Astrocyte of the spinal cord (primary cell): ENCODE results near the gene DIABLO.

Experiments used
- DNase-seq: peaks from one replicate; pipeline ENCODE4 v3.0.0; 2011; ENCODE audit warnings: low read depth, low spot score
- H3K4me3 ChIP-seq: 2 replicates; pipeline ENCODE4 v1.5.1; 2011; ENCODE audit warnings: low read depth, mild to moderate bottlenecking, low read length, moderate library complexity
- in situ Hi-C: cut with HindIII; loops from 2 replicates; pipeline ENCODE4 v1.10.0; 2017; ENCODE audit warnings: low sequenced_read_pairs
- TF ChIP-seq, protein P1 (sequence below): IDR thresholded peaks from 2 replicates; pipeline ENCODE4 v1.5.1; 2012; ENCODE audit warnings: low read depth, mild to moderate bottlenecking, low read length, inconsistent platforms

DIABLO gene

DNA sequence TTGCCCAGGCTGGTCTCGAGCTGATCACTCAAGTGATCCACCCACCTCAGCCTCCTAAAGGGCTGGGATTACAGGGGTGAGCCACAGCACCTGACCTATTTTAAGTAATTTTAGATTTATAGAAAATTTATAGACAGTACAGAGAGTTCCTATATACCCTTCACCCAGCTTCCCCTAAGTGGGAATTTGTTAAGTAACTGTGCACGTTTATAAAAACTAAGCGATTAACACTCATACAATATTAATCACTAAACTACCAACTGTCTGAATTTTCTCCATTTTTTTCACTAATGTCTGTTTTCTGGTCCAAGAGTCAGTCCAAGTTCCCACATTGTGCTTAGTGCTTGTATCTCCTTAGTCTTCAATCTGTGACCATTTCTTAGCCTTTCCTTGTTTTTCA lies 57.4 kb downstream of the DIABLO start:
- no peak for DNase-seq
- no peak overlapping the region for H3K4me3 ChIP-seq
- in situ Hi-C loops = no loop called here
- TF ChIP-seq, protein P1, sequence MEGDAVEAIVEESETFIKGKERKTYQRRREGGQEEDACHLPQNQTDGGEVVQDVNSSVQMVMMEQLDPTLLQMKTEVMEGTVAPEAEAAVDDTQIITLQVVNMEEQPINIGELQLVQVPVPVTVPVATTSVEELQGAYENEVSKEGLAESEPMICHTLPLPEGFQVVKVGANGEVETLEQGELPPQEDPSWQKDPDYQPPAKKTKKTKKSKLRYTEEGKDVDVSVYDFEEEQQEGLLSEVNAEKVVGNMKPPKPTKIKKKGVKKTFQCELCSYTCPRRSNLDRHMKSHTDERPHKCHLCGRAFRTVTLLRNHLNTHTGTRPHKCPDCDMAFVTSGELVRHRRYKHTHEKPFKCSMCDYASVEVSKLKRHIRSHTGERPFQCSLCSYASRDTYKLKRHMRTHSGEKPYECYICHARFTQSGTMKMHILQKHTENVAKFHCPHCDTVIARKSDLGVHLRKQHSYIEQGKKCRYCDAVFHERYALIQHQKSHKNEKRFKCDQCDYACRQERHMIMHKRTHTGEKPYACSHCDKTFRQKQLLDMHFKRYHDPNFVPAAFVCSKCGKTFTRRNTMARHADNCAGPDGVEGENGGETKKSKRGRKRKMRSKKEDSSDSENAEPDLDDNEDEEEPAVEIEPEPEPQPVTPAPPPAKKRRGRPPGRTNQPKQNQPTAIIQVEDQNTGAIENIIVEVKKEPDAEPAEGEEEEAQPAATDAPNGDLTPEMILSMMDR = no peak

DNA sequence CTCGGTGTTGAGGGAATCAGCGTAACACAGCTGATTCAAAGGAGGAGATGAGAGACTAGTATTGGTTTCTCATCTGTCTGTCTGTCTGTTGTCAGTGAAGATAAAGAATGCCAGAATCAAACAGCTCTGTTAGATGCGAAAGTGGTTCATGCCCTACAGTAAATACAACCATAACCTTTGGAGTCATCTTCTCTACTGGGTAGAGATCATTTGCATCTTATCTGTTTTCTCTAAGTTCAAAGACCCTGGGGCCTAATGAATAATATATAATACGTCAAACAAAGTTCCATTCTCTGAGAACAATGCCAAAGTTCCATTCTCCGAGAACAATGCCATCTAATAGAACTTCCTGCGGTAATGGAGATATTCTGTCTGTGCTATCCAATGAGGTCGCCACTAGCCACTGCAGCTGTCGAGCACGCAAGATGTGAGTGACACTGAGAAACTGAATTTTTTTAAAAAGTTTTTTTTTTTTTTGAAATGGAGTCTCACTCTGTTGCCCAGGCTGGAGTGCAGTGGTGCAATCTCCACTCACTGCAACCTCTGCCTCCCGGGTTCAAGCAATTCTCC lies 58.4 kb downstream of the DIABLO start:
- TF ChIP-seq, protein P1 = no peak
- in situ Hi-C loops = no loop called here
- H3K4me3 ChIP-seq = no peak overlapping the region
- no peak for DNase-seq

DNA sequence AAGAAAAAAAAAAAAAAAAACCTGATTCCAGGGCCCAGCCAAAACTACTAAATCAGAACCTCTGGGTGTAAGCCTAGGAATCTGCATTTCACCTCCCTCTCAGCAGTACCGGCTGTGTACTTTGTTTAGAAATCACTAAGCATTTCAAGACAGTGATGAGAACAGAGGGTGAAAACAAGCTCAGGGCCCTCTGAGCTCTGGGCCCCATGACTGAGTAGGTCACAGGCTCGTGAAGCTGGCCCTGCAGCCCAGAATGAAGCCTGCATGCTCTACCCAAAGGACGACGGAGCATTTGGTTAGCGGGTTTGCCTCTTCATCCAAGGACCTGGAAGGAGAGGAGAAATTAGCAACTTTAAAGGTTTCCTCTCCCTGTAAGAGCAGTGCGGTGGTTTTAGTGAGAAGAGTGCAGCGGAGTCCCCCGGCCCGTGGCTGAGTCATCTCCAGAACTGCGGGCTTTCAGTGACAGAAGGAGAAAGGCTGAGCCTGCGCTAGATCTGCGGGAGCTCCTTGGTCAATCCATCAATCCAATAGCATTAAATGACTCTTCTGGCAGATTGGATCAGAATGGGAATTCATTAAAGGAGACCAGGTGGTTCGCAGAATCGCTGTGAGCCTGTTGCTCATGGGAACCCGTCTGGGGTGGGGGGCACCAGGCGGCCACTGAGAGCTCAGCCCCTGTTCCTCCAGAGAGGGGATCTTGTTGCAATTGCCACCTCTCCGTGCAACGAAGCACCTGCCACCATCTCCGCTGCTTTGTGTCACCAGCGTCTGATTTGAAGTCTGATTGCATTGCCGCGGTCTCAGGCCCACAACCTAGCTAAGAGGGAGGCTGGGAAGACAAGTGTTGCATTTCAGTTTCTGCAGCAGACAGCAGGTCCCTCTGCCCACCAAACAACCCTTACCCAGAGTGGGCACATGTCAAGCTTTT lies 59.2 kb downstream of the DIABLO start:
- DNase-seq = no peak
- in situ Hi-C loops = no loop called here

DNA sequence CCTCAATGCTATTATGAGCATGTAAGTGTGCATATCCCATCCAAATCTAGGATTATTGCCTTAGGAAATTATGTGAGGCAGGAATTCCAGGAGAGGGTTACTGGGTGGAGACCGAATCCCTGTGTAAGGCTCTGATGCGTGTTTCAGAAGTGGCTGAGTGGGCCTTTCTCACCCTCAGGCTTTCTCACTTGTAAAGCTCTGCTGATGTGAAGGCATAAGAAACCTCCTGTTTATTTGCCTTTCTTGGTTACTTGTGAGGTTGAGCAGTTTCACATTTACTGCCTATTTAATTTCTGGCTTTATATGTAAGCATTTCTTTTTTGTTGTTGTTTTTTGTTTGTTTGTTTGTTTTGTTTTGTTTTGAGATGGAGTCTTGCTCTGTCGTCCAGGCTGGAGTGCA lies 62.9 kb downstream of the DIABLO start:
- in situ Hi-C loops = no loop called here
- no peak for DNase-seq
- TF ChIP-seq, protein P1 = no peak
- H3K4me3 ChIP-seq = no peak overlapping the region

More for the DNA sequence above, 59.2 kb downstream of the DIABLO start:
- TF ChIP-seq, protein P1 = no peak
- no peak overlapping the region for H3K4me3 ChIP-seq

DNA sequence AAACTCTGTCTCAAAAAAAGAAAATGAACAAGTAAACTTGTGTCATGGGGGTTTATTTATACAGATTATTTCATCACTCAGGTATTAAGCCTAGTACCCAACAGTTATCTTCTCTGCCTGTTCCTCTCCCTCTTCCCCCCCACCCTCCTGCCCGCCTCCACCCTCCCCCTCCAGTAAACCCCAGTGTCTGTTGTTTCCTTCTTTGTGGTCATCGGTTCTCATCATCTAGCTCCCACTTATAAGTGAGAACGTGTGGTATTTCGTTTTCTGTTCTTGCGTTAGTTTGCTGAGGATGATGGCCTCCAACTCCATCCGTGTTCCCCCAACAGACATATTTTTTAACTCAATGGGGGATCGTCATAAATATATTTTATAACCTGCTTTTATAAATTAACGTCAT lies 64.2 kb downstream of the DIABLO start:
- in situ Hi-C loops = no loop called here
- DNase-seq = no peak
- TF ChIP-seq, protein P1 = no peak
- no peak overlapping the region for H3K4me3 ChIP-seq

DNA sequence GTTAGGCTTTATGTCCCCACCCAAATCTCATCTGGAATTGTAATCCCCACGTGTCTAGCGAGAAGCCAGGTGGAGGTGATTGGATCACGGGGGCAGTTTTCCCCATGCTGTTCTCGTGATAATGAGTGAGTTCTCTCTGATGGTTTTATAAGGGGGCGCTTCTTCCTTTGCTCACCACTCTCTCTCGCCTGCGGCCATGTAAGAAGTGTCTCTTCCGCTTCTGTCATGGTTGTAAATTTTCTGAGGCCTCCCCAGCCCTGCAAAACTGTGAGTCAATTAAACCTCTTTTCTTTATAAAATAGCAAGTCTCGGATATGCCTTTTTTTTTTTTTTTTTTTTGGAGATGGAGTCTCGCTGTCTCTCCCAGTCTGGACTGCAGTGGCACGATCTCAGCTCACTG lies 65.1 kb downstream of the DIABLO start:
- H3K4me3 ChIP-seq = no peak overlapping the region
- DNase-seq = no peak
- in situ Hi-C loops = no loop called here
- TF ChIP-seq, protein P1 = no peak
